HepG2 (cell line): Measurements from ENCODE around the gene RNFT2. TPM values are rescaled to one million over a fixed set of nuclear protein-coding genes. Genes with fewer than 3 reads are reported as not detected.

Source experiments
- ATAC-seq: fragments of 200-7000 bp; cut with Tn5 transposase; 3 replicates; pipeline ENCODE4 v1.9.1; 2020; ENCODE audit warnings: mild to moderate bottlenecking, moderate library complexity
- BruUV-seq: library from RNA; stranded (reverse); fragments of 400-500 nt; replicated peaks from 2 replicates; lab custom pipeline; 2021; lab: Mats Ljungman, UMichigan
- CTCF ChIA-PET: fragments of 300-600 bp; formaldehyde crosslinking; extraction: SDS; loops from one replicate; lab custom pipeline; 2021; ENCODE audit warnings: low total read pairs, inconsistent platforms, low intra/inter-chr PET ratio; lab: Yijun Ruan, JAX
- POLR2A ChIA-PET: fragments of 350-600 bp; sonication (Branson Sonifier 250); formaldehyde crosslinking; loops from one replicate; lab custom pipeline; 2020; ENCODE audit warnings: antibody characterized with exemption, inconsistent platforms; lab: Yijun Ruan, JAX
- DNase-seq: peaks from one replicate; pipeline ENCODE4 v3.0.0-alpha.2; 2015; ENCODE audit warnings: low spot score
- FAIRE-seq: peaks from 3 replicates; lab custom pipeline; 2011; peaks lifted over from hg19 to GRCh38; lab: Jason Lieb, UNC
- H2AFZ ChIP-seq: one replicate; pipeline ENCODE4 v1.6.1; 2011; ENCODE audit warnings: low read length, inconsistent platforms
- H3K27ac ChIP-seq: fragments of 300-600 bp; 3 replicates; pipeline ENCODE4 v1.8.0; 2011; ENCODE audit warnings: mixed run types, mild to moderate bottlenecking, mixed read lengths, low read length, inconsistent platforms; ENCODE audit not compliant: insufficient read depth; ENCODE audit errors: extremely low read length
- H3K27me3 ChIP-seq, 2 experiments: fragments of 200-600 bp in 1 of 2; 2 replicates in 1 of 2; 3 replicates in 1 of 2; pipeline versions ENCODE4 v1.6.0 to v1.8.0; 2011; ENCODE audit warnings: low read length in 2 of 2, mild to moderate bottlenecking in 2 of 2, moderate library complexity in 2 of 2, inconsistent platforms in 1 of 2; ENCODE audit not compliant: insufficient read depth in 2 of 2, control insufficient read depth in 1 of 2
- H3K36me3 ChIP-seq, 2 experiments: fragments of 200-600 bp in 1 of 2; replicated peaks in 1 of 2; 2 replicates in 1 of 2; 3 replicates in 1 of 2; pipeline versions ENCODE4 v1.5.1 to v1.8.0; 2011; ENCODE audit warnings: low read length in 2 of 2, inconsistent platforms in 1 of 2; ENCODE audit not compliant: insufficient read depth in 2 of 2, control insufficient read depth in 1 of 2
- H3K4me1 ChIP-seq: 2 replicates; pipeline ENCODE4 v1.5.1; 2012; ENCODE audit warnings: low read length, inconsistent platforms; ENCODE audit not compliant: insufficient read depth
- H3K4me2 ChIP-seq: 2 replicates; pipeline ENCODE4 v1.6.0; 2011; ENCODE audit warnings: low read depth, low read length, inconsistent platforms
- H3K4me3 ChIP-seq, 3 experiments: fragments of 200-600 bp in 1 of 3; sonication (generic), shearing (Covaris generic) in 1 of 3; replicated peaks in 1 of 3; 2 replicates each; pipeline ENCODE4 v1.5.1; 2011 to 2016; ENCODE audit warnings: low read length in 3 of 3, inconsistent platforms in 2 of 3, low read depth in 2 of 3, mild to moderate bottlenecking in 2 of 3, control low read depth in 1 of 3, mixed read lengths in 1 of 3; ENCODE audit not compliant: insufficient read depth in 1 of 3
- H3K79me2 ChIP-seq: one replicate; pipeline ENCODE4 v1.6.1; 2011; ENCODE audit warnings: low read length, inconsistent platforms; ENCODE audit not compliant: insufficient read depth
- H3K9ac ChIP-seq: 2 replicates; pipeline ENCODE4 v1.6.0; 2011; ENCODE audit warnings: mild to moderate bottlenecking, low read depth, low read length, inconsistent platforms; ENCODE audit not compliant: insufficient read depth
- H3K9me3 ChIP-seq: 2 replicates; pipeline ENCODE4 v1.5.1; 2012; ENCODE audit warnings: mild to moderate bottlenecking, low read length
- H4K20me1 ChIP-seq: 2 replicates; pipeline ENCODE4 v1.6.0; 2011; ENCODE audit warnings: inconsistent platforms, mild to moderate bottlenecking, low read length, moderate library complexity; ENCODE audit not compliant: insufficient read depth
- ADNP ChIP-seq: sonication (generic); formaldehyde crosslinking; IDR thresholded peaks from 2 replicates; pipeline ENCODE4 v1.4.0; 2020; ENCODE audit warnings: missing genetic modification reagents
- ATRX ChIP-seq: sonication (generic); formaldehyde crosslinking; IDR thresholded peaks from 2 replicates; pipeline ENCODE4 v1.4.0; 2020; ENCODE audit warnings: missing genetic modification reagents, borderline replicate concordance
- HMG20A ChIP-seq: IDR thresholded peaks from 2 replicates; pipeline ENCODE4 v1.6.1; 2016; ENCODE audit warnings: borderline replicate concordance
- HOXA9 ChIP-seq: sonication (generic); formaldehyde crosslinking; IDR thresholded peaks from 2 replicates; pipeline ENCODE4 v1.8.1; 2022; ENCODE audit warnings: missing genetic modification reagents, mild to moderate bottlenecking, moderate library complexity, borderline replicate concordance
- KAT8 ChIP-seq: IDR thresholded peaks from 2 replicates; pipeline ENCODE4 v1.6.1; 2016; ENCODE audit warnings: missing genetic modification reagents, missing compliant biosample characterization
- POLR2A ChIP-seq, 2 experiments: IDR thresholded peaks; 2 replicates each; pipeline ENCODE4 v1.6.1; 2011; ENCODE audit warnings: low read depth in 2 of 2, low read length in 2 of 2, mild to moderate bottlenecking in 1 of 2, moderate library complexity in 1 of 2; ENCODE audit not compliant: insufficient read depth in 1 of 2
- PRMT3 ChIP-seq: sonication (generic); formaldehyde crosslinking; IDR thresholded peaks from 2 replicates; pipeline ENCODE4 v1.8.1; 2022; ENCODE audit warnings: low read depth, mild to moderate bottlenecking, moderate library complexity, missing genetic modification reagents, borderline replicate concordance
- REL ChIP-seq: sonication (generic); formaldehyde crosslinking; conservative IDR thresholded peaks from 2 replicates; pipeline ENCODE4 v1.8.0; 2022; ENCODE audit warnings: mild to moderate bottlenecking, missing genetic modification reagents, moderate library complexity
- ZFP36L1 ChIP-seq: sonication (generic); formaldehyde crosslinking; IDR thresholded peaks from 2 replicates; pipeline ENCODE4 v1.8.0; 2022; ENCODE audit warnings: mild to moderate bottlenecking, missing genetic modification reagents, moderate library complexity
- ZNF331 ChIP-seq: sonication (generic); formaldehyde crosslinking; IDR thresholded peaks from 2 replicates; pipeline ENCODE4 v1.4.0; 2020; ENCODE audit warnings: missing genetic modification reagents
- ZNF431 ChIP-seq: sonication (generic); formaldehyde crosslinking; IDR thresholded peaks from 2 replicates; pipeline ENCODE4 v1.9.0; 2022; ENCODE audit warnings: missing genetic modification reagents, low read depth, mild to moderate bottlenecking, borderline replicate concordance
- ZNF460 ChIP-seq: sonication (generic); formaldehyde crosslinking; IDR thresholded peaks from 2 replicates; pipeline ENCODE4 v1.5.1; 2020; ENCODE audit warnings: missing genetic modification reagents, mild to moderate bottlenecking, borderline replicate concordance
- ZNF891 ChIP-seq: sonication (generic); formaldehyde crosslinking; IDR thresholded peaks from 2 replicates; pipeline ENCODE4 v1.5.0; 2020; ENCODE audit warnings: mild to moderate bottlenecking, missing genetic modification reagents
- ZSCAN20 ChIP-seq: sonication (generic); formaldehyde crosslinking; IDR thresholded peaks from 2 replicates; pipeline ENCODE4 v1.4.0; 2020; ENCODE audit warnings: missing genetic modification reagents, mild to moderate bottlenecking, borderline replicate concordance
- WGBS: methylation state at CpG from one replicate; pipeline ENCODE4 v1.1.6; 2017; ENCODE audit warnings: low lambda C conversion rate; 5-methylcytosine and 5-hydroxymethylcytosine counted together
- in situ Hi-C: cut with HindIII; loops from 2 replicates; pipeline ENCODE4 v1.10.0; 2017; ENCODE audit warnings: low pct_unique_long_range_greater_than_20kb; ENCODE audit not compliant: extremely low pct_ligation_motif_present
- intact Hi-C: fragments of 100-400 bp; cut with micrococcal nuclease; formaldehyde crosslinking; loops from one replicate; pipeline ENCODE4 v1.10.0; 2022; ENCODE audit not compliant: unreplicated experiment
- polyA plus RNA-seq, 8 experiments: library from polyadenylated mRNA; depleted of rRNA in 3 of 8; stranded (reverse) in 7 of 8; unstranded in 1 of 8; fragments of >200 nt; fragmentation: Illumina TruSeq in 4 of 8; extraction: Trizol in 4 of 8; gene quantifications; 2 replicates each; pipeline versions ENCODE4 v1.2.1 to v1.2.3, GENCODE V29; 2011 to 2016; ENCODE audit warnings: low read depth in 4 of 8, missing spikeins in 1 of 8, mixed read lengths in 1 of 8; ENCODE audit not compliant: insufficient read depth in 1 of 8
- total RNA-seq, 5 experiments: library from RNA; depleted of rRNA; stranded (reverse); fragments of >200 nt; fragmentation: Illumina TruSeq; extraction: Trizol; gene quantifications; 2 replicates each; pipeline ENCODE4 v1.2.3, GENCODE V29; 2016; ENCODE audit warnings: low read depth in 1 of 5
- TF ChIP-seq, protein P1 (sequence below): sonication (generic); formaldehyde crosslinking; IDR thresholded peaks from 2 replicates; pipeline ENCODE4 v1.8.0; 2022; ENCODE audit warnings: mild to moderate bottlenecking, missing genetic modification reagents, moderate library complexity
- TF ChIP-seq, protein P2 (sequence below): IDR thresholded peaks from 2 replicates; pipeline ENCODE4 v1.6.1; 2012; ENCODE audit warnings: low read length, improper control_type of control experiment
- TF ChIP-seq, protein P3 (sequence below): sonication (generic); formaldehyde crosslinking; IDR thresholded peaks from 2 replicates; pipeline ENCODE4 v1.4.0; 2020; ENCODE audit warnings: missing genetic modification reagents

The RNFT2 gene
- total and polyA plus RNA-seq, 2 of the 13 experiments (the other 11 are each of a cell fraction or from before 2014, with no cell fraction given): 3.3 to 8.3 TPM

DNA sequence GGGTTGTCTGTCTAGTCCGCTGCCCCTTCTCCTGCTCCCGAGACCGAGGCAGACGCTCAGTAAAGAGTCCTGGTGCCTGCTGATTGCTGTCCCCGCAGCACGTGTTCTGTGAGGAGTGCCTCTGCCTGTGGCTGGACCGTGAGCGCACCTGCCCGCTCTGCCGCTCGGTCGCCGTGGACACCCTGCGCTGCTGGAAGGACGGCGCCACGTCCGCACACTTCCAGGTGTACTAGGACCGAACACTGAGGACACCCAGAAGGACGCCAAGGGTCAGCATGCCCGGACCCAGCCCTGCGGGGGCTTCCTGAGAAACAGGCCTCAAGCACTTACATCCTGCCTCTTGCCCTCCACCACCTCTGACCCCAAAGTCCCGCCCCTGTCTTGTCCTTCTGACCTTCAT, 111.1 kb downstream of the RNFT2 start:
- ChIA-PET CTCF (no interaction called here), POLR2A (no interaction called here)
- TF ChIP-seq ZNF891 (CRISPR knock-in tag) (no peak), HMG20A (CRISPR knock-in tag) (no peak), ZNF431 (CRISPR knock-in tag) (no peak), ZNF460 (CRISPR knock-in tag) (no peak), ZSCAN20 (no peak), PRMT3 (CRISPR knock-in tag) (no peak), HOXA9 (CRISPR knock-in tag) (no peak), ZNF331 (CRISPR knock-in tag) (no peak), ADNP (CRISPR knock-in tag) (no peak), REL (no peak), ZFP36L1 (CRISPR knock-in tag) (no peak), ATRX (CRISPR knock-in tag) (no peak), POLR2A (IDR thresholded peaks at IDR 0.05; ENCODE audit: insufficient read depth in 1 of 2, low read depth in 2 of 2, low read length in 2 of 2) (no peak), KAT8 (CRISPR knock-in tag) (no peak)
- TF ChIP-seq, protein P1, sequence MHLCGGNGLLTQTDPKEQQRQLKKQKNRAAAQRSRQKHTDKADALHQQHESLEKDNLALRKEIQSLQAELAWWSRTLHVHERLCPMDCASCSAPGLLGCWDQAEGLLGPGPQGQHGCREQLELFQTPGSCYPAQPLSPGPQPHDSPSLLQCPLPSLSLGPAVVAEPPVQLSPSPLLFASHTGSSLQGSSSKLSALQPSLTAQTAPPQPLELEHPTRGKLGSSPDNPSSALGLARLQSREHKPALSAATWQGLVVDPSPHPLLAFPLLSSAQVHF (CRISPR knock-in tag): no peak
- TF ChIP-seq, protein P2, sequence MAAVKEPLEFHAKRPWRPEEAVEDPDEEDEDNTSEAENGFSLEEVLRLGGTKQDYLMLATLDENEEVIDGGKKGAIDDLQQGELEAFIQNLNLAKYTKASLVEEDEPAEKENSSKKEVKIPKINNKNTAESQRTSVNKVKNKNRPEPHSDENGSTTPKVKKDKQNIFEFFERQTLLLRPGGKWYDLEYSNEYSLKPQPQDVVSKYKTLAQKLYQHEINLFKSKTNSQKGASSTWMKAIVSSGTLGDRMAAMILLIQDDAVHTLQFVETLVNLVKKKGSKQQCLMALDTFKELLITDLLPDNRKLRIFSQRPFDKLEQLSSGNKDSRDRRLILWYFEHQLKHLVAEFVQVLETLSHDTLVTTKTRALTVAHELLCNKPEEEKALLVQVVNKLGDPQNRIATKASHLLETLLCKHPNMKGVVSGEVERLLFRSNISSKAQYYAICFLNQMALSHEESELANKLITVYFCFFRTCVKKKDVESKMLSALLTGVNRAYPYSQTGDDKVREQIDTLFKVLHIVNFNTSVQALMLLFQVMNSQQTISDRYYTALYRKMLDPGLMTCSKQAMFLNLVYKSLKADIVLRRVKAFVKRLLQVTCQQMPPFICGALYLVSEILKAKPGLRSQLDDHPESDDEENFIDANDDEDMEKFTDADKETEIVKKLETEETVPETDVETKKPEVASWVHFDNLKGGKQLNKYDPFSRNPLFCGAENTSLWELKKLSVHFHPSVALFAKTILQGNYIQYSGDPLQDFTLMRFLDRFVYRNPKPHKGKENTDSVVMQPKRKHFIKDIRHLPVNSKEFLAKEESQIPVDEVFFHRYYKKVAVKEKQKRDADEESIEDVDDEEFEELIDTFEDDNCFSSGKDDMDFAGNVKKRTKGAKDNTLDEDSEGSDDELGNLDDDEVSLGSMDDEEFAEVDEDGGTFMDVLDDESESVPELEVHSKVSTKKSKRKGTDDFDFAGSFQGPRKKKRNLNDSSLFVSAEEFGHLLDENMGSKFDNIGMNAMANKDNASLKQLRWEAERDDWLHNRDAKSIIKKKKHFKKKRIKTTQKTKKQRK: no peak
- TF ChIP-seq, protein P3, sequence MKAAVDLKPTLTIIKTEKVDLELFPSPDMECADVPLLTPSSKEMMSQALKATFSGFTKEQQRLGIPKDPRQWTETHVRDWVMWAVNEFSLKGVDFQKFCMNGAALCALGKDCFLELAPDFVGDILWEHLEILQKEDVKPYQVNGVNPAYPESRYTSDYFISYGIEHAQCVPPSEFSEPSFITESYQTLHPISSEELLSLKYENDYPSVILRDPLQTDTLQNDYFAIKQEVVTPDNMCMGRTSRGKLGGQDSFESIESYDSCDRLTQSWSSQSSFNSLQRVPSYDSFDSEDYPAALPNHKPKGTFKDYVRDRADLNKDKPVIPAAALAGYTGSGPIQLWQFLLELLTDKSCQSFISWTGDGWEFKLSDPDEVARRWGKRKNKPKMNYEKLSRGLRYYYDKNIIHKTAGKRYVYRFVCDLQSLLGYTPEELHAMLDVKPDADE: no peak
- intact Hi-C loops (no loop called here), in situ Hi-C loops (no loop called here)
- no peak overlapping the region for H3K4me2 ChIP-seq
- no peaks in the 10 kb centered on the region for H3K27me3 ChIP-seq
- no peak overlapping the region for H3K27ac ChIP-seq
- no peaks in the 10 kb centered on the region for H3K36me3 ChIP-seq
- no TSS peak for BruUV-seq
- no peak for FAIRE-seq
- no peaks in the 10 kb centered on the region for H4K20me1 ChIP-seq
- no peak for DNase-seq
- no peak for ATAC-seq
- no peaks in the 10 kb centered on the region for H3K4me1 ChIP-seq
- 94% methylated on average over 20 of the region's 23 CpGs for WGBS
- no peak overlapping the region for H2AFZ ChIP-seq
- H3K9me3 ChIP-seq: no peaks in the 10 kb centered on the region
- H3K9ac ChIP-seq: no peak overlapping the region
- no peaks in the 10 kb centered on the region for H3K79me2 ChIP-seq
- no peak overlapping the region for H3K4me3 ChIP-seq
